ENCODE results near the gene BPGM.
A peak's percentile ranks its signal among the peaks of the same experiment; 100 is the strongest.

The BPGM gene

DNA sequence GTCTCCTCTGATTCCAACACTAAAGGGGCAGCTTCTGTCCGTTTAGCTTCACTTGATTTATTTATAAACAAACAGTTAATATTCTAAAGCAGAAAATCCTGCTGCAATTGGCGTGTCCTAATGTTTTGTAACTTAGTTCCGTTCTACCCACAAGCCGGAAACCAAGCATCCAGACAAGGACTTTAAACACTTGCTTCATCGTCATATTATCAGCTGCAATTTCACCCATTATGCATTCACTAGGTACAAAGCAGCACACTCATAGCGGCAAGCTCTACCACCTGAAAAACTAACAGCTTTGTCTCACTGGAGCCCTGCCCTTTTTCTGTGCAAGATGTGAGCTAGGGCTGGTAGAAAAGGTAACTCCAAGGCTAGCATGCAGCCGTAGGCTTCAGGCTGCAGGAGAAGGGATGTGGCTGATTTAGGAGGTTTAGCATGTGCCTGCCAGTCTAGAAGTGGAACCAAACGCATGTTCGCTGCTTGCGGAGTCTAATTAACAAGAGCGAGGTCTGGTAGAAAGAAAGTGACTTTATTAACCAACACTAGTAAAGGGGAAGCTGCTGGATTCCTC lies 43.7 kb upstream of the BPGM start (continued):
- TF ChIP-seq ZNF624 (tag by site-specific recombination; IDR thresholded peaks at IDR 0.05) (no peak), ZNF521 (tag by site-specific recombination; IDR thresholded peaks at IDR 0.05) (no peak), ZNF266 (tag by site-specific recombination; IDR thresholded peaks at IDR 0.05; ENCODE audit: low read depth) (no peak), ZFP41 (tag by site-specific recombination; IDR thresholded peaks at IDR 0.05; ENCODE audit: borderline replicate concordance) (no peak), ZNF555 (tag by site-specific recombination; conservative IDR thresholded peaks at IDR 0.05) (no peak)
- TF ChIP-seq, protein P1, sequence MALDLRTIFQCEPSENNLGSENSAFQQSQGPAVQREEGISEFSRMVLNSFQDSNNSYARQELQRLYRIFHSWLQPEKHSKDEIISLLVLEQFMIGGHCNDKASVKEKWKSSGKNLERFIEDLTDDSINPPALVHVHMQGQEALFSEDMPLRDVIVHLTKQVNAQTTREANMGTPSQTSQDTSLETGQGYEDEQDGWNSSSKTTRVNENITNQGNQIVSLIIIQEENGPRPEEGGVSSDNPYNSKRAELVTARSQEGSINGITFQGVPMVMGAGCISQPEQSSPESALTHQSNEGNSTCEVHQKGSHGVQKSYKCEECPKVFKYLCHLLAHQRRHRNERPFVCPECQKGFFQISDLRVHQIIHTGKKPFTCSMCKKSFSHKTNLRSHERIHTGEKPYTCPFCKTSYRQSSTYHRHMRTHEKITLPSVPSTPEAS (tag by site-specific recombination; IDR thresholded peaks at IDR 0.05): no peak

DNA sequence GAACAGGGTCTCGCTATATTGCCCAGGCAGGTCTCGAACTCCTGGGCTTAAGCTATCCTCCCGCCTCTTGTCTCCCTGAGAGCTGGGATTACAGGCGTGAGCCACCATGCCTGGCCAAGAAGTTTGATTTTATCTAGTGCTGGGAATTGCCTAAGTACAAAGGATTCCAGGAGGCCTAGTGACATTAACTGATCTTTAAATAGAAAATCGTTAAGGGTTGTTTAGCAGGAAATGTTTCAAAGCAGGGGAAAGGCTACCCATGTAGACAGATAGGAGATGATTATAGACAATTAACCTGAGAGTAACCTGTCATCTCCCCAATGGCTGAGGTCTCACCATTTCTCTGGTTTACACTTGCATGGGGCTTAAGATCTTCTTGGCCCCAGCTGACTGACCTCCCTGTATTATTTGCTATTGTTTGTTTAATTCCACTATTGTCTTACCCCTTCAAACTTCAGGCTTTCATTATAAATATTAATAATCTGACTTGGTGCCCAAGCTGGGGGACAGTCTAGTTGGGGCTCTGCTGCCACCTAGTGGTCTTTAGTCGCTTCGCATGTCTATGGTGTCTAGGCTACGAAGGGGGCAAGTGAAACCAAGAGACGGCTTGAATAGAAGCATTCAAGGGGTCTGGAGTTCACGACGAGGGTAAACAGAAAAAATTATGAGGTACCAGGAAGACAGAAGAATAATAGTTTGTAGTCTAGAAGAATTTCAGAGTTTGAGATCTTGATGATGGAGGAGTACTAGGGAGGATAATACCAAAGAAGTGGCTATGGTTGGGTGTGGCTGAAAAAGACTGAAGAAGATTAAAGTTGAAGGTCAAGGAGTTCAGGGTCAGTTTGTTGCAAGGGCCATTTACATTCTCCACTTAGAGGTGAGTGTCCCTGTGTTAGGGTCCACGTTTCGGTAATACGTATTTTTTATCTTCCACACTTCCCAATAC lies 40.4 kb upstream of the BPGM start:
- H3K9me3 ChIP-seq (ENCODE audit: control insufficient read depth, insufficient read depth, low read depth, low read length): no peaks in the 10 kb centered on the region
- TF ChIP-seq ZNF239 (tag by site-specific recombination; IDR thresholded peaks at IDR 0.05) (no peak), ZNF654 (tag by site-specific recombination; IDR thresholded peaks at IDR 0.05; ENCODE audit: low read depth) (peak; percentile 90), ZNF660 (tag by site-specific recombination; IDR thresholded peaks at IDR 0.05) (peak; percentile 21; the same call in 1 of the 2 replicates)
- TF ChIP-seq, protein P2, sequence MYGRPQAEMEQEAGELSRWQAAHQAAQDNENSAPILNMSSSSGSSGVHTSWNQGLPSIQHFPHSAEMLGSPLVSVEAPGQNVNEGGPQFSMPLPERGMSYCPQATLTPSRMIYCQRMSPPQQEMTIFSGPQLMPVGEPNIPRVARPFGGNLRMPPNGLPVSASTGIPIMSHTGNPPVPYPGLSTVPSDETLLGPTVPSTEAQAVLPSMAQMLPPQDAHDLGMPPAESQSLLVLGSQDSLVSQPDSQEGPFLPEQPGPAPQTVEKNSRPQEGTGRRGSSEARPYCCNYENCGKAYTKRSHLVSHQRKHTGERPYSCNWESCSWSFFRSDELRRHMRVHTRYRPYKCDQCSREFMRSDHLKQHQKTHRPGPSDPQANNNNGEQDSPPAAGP (tag by site-specific recombination; IDR thresholded peaks at IDR 0.05): no peak
- TF ChIP-seq, protein P3, sequence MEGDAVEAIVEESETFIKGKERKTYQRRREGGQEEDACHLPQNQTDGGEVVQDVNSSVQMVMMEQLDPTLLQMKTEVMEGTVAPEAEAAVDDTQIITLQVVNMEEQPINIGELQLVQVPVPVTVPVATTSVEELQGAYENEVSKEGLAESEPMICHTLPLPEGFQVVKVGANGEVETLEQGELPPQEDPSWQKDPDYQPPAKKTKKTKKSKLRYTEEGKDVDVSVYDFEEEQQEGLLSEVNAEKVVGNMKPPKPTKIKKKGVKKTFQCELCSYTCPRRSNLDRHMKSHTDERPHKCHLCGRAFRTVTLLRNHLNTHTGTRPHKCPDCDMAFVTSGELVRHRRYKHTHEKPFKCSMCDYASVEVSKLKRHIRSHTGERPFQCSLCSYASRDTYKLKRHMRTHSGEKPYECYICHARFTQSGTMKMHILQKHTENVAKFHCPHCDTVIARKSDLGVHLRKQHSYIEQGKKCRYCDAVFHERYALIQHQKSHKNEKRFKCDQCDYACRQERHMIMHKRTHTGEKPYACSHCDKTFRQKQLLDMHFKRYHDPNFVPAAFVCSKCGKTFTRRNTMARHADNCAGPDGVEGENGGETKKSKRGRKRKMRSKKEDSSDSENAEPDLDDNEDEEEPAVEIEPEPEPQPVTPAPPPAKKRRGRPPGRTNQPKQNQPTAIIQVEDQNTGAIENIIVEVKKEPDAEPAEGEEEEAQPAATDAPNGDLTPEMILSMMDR (tag by site-specific recombination; IDR thresholded peaks at IDR 0.05): peak; percentile 57
- TF ChIP-seq, protein P4, sequence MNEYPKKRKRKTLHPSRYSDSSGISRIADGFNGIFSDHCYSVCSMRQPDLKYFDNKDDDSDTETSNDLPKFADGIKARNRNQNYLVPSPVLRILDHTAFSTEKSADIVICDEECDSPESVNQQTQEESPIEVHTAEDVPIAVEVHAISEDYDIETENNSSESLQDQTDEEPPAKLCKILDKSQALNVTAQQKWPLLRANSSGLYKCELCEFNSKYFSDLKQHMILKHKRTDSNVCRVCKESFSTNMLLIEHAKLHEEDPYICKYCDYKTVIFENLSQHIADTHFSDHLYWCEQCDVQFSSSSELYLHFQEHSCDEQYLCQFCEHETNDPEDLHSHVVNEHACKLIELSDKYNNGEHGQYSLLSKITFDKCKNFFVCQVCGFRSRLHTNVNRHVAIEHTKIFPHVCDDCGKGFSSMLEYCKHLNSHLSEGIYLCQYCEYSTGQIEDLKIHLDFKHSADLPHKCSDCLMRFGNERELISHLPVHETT (tag by site-specific recombination; IDR thresholded peaks at IDR 0.05): no peak
- POLR2A ChIA-PET: interaction anchor here (1.7 kb wide), 1 partner anchor 174 kb away, joined by 4 read pairs; no protein-coding TSS in a partner anchor
- H3K36me3 ChIP-seq (ENCODE audit: control insufficient read depth in 2 of 2, insufficient read depth in 1 of 2, low read length in 2 of 2): no peaks in the 10 kb centered on the region
- CTCF ChIA-PET: interaction anchor here (0.7 to 4.7 kb wide), 32 partner anchors 8 to 596 kb away, joined by 3 to 63 read pairs (median 4); no protein-coding TSS in a partner anchor
- H3K27ac ChIP-seq (ENCODE audit: extremely low read depth, low read depth, low read length): no peak overlapping the region
- H3K4me1 ChIP-seq (ENCODE audit: control insufficient read depth, insufficient read depth, low read length): no peaks in the 10 kb centered on the region
- no peak overlapping the region for H3K4me3 ChIP-seq (ENCODE audit: low read depth, low read length)

DNA sequence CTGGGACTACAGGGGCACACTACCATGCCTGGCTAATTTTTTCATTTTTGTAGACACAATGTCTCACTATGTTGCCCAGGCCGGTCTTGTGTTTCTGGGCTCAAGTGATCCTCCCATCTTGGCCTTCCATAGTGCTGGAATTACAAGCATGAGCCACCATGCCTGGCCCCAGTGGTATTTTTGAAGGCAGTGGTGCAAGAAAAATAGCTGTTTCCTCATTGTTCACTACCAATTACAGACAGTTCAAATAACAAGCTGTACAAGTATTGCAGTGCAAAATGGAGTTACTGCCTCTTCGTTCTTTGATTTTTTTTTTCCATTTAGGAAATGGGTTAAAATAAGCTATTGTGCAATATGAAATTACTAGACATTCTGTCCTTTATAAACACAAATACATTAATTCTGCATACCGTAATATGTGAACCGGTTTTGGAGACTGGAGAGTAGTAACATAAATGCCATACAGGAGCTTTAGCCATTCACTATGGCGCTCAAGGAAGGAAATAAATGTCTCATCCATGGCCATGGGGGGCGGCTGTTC lies 35.0 kb upstream of the BPGM start:
- H3K4me1 ChIP-seq (ENCODE audit: control insufficient read depth, insufficient read depth, low read length): no peaks in the 10 kb centered on the region
- ChIA-PET POLR2A (no interaction called here), CTCF (interaction anchor here (0.6 to 3.1 kb wide), 11 partner anchors 9 to 393 kb away, joined by 3 to 17 read pairs (median 3); no protein-coding TSS in a partner anchor)
- H3K9me3 ChIP-seq (ENCODE audit: control insufficient read depth, insufficient read depth, low read depth, low read length): no peaks in the 10 kb centered on the region
- no peaks in the 10 kb centered on the region for H3K36me3 ChIP-seq (ENCODE audit: control insufficient read depth in 2 of 2, insufficient read depth in 1 of 2, low read length in 2 of 2)
- no peak overlapping the region for H3K4me3 ChIP-seq (ENCODE audit: low read depth, low read length)
- no peak overlapping the region for H3K27ac ChIP-seq (ENCODE audit: extremely low read depth, low read depth, low read length)
- TF ChIP-seq KLF9 (tag by site-specific recombination; IDR thresholded peaks at IDR 0.05; ENCODE audit: low read depth) (no peak), ZNF76 (tag by site-specific recombination; IDR thresholded peaks at IDR 0.05; ENCODE audit: borderline replicate concordance, low read depth) (no peak), OSR2 (tag by site-specific recombination; IDR thresholded peaks at IDR 0.05) (no peak), MEIS1 (CRISPR knock-in tag; IDR thresholded peaks at IDR 0.05; ENCODE audit: borderline replicate concordance) (no peak), ZNF621 (tag by site-specific recombination; IDR thresholded peaks at IDR 0.05) (no peak)
- TF ChIP-seq, protein P5, sequence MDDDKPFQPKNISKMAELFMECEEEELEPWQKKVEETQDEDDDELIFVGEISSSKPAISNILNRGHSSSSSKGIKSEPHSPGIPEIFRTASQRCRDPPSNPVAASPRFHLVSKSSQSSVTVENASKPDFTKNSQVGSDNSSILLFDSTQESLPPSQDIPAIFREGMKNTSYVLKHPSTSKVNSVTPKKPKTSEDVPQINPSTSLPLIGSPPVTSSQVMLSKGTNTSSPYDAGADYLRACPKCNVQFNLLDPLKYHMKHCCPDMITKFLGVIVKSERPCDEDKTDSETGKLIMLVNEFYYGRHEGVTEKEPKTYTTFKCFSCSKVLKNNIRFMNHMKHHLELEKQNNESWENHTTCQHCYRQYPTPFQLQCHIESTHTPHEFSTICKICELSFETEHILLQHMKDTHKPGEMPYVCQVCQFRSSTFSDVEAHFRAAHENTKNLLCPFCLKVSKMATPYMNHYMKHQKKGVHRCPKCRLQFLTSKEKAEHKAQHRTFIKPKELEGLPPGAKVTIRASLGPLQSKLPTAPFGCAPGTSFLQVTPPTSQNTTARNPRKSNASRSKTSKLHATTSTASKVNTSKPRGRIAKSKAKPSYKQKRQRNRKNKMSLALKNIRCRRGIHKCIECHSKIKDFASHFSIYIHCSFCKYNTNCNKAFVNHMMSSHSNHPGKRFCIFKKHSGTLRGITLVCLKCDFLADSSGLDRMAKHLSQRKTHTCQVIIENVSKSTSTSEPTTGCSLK (tag by site-specific recombination; IDR thresholded peaks at IDR 0.05): no peak

Data from HEK293 (cell line).